Peyer's patch (tissue), 4 donors: ENCODE measurements around the gene FAM114A2.

Source experiments
- POLR2A ChIP-seq, 2 donors: fragments of 450-650 bp; IDR thresholded peaks; one replicate each; pipeline ENCODE4 v1.5.1; 2017; ENCODE audit warnings: antibody characterized with exemption in 2 of 2, mild to moderate bottlenecking in 2 of 2, moderate library complexity in 2 of 2
- TF ChIP-seq, protein P1 (sequence below), 6 experiments: fragments of 450-650 bp in 4 of 6; fragments of 200-600 bp in 2 of 6; sonication (generic) in 1 of 6; IDR thresholded peaks; one replicate each; pipeline ENCODE4 v1.5.1; 2017 to 2019; ENCODE audit warnings: antibody characterized with exemption in 6 of 6, mild to moderate bottlenecking in 3 of 6, moderate library complexity in 1 of 6

DNA sequence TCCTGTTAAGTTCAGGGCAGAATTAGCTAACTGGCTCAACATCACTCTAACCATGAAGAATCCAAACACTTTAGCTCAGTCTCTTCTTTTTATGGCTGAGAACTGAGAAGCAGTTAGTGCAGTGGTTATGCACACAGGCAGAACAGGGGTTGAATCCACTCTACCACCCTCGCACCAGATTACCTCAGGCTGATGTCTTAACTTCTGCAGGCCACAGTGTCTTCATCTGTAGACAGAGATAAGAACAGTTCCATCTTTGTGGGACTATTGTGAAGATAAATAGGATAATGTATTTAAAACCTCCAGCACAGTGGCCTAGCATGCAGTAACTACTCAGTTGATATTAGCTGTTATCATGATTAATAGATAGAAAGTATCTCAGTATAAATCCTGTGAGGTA is 54.8 kb downstream of the FAM114A2 start:
- TF ChIP-seq, protein P1, sequence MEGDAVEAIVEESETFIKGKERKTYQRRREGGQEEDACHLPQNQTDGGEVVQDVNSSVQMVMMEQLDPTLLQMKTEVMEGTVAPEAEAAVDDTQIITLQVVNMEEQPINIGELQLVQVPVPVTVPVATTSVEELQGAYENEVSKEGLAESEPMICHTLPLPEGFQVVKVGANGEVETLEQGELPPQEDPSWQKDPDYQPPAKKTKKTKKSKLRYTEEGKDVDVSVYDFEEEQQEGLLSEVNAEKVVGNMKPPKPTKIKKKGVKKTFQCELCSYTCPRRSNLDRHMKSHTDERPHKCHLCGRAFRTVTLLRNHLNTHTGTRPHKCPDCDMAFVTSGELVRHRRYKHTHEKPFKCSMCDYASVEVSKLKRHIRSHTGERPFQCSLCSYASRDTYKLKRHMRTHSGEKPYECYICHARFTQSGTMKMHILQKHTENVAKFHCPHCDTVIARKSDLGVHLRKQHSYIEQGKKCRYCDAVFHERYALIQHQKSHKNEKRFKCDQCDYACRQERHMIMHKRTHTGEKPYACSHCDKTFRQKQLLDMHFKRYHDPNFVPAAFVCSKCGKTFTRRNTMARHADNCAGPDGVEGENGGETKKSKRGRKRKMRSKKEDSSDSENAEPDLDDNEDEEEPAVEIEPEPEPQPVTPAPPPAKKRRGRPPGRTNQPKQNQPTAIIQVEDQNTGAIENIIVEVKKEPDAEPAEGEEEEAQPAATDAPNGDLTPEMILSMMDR (IDR thresholded peaks at IDR 0.05): no peak
- no peak for TF ChIP-seq POLR2A (IDR thresholded peaks at IDR 0.05)
